Astrocyte of the spinal cord (primary cell): Measurements from ENCODE around the gene CXCL3.
A peak's percentile ranks its signal among the peaks of the same experiment; 100 is the strongest.

Source experiments
- DNase-seq: peaks from one replicate; pipeline ENCODE4 v3.0.0; 2011; ENCODE audit warnings: low read depth, low spot score
- H3K4me3 ChIP-seq: 2 replicates; pipeline ENCODE4 v1.5.1; 2011; ENCODE audit warnings: low read depth, mild to moderate bottlenecking, low read length, moderate library complexity
- CTCF ChIP-seq: IDR thresholded peaks from 2 replicates; pipeline ENCODE4 v1.5.1; 2012; ENCODE audit warnings: low read depth, mild to moderate bottlenecking, low read length, inconsistent platforms
- in situ Hi-C: cut with HindIII; loops from 2 replicates; pipeline ENCODE4 v1.10.0; 2017; ENCODE audit warnings: low sequenced_read_pairs

The CXCL3 gene

GRCh38 chr4:74061430-74061829 lies 22.9 kb upstream of the CXCL3 start:
- TF ChIP-seq CTCF: no peak
- H3K4me3 ChIP-seq: no peak overlapping the region
- in situ Hi-C loops: no loop called here
- DNase-seq: no peak

GRCh38 chr4:74059161-74059829 lies 20.8 kb upstream of the CXCL3 start:
- no peak for TF ChIP-seq CTCF
- in situ Hi-C loops: no loop called here
- no peak for DNase-seq
- no peak overlapping the region for H3K4me3 ChIP-seq

GRCh38 chr4:74058048-74058651 lies 19.7 kb upstream of the CXCL3 start:
- DNase-seq: no peak
- in situ Hi-C loops: no loop called here
- TF ChIP-seq CTCF: no peak
- no peak overlapping the region for H3K4me3 ChIP-seq

GRCh38 chr4:74057588-74057987 lies 19.1 kb upstream of the CXCL3 start:
- in situ Hi-C loops: no loop called here
- H3K4me3 ChIP-seq: no peak overlapping the region
- no peak for DNase-seq

GRCh38 chr4:74056858-74057562 lies 18.5 kb upstream of the CXCL3 start:
- in situ Hi-C loops: no loop called here
- DNase-seq: peak; percentile 88
- TF ChIP-seq CTCF: no peak
- H3K4me3 ChIP-seq: no peak overlapping the region

More at GRCh38 chr4:74057588-74057987, 19.1 kb upstream of the CXCL3 start:
- TF ChIP-seq CTCF: no peak

- peak; percentile 6 for TF ChIP-seq CTCF
- DNase-seq: peak; percentile 35
- in situ Hi-C loops: no loop called here
- H3K4me3 ChIP-seq: no peak overlapping the region
Measured at GRCh38 chr4:74056114-74056857, 17.8 kb upstream of the CXCL3 start.
